ENCODE results near the gene MLLT6.
"Not testable (repeated sequence)": the region's sequence is repeated elsewhere in the genome, so short reads cannot be mapped to it uniquely, and the experiment has no call there.

Gene MLLT6

GRCh38 chr17:38721802-38722201 lies 16.7 kb downstream of the MLLT6 start:
- DNase-seq (ENCODE audit: low read depth), result no peak
- TF ChIP-seq CTCF (IDR thresholded peaks at IDR 0.05; ENCODE audit: control insufficient read depth, extremely low read depth, insufficient read depth), result no peak
- no peak overlapping the region for H3K4me3 ChIP-seq (ENCODE audit: low read depth, low read length)

DNA sequence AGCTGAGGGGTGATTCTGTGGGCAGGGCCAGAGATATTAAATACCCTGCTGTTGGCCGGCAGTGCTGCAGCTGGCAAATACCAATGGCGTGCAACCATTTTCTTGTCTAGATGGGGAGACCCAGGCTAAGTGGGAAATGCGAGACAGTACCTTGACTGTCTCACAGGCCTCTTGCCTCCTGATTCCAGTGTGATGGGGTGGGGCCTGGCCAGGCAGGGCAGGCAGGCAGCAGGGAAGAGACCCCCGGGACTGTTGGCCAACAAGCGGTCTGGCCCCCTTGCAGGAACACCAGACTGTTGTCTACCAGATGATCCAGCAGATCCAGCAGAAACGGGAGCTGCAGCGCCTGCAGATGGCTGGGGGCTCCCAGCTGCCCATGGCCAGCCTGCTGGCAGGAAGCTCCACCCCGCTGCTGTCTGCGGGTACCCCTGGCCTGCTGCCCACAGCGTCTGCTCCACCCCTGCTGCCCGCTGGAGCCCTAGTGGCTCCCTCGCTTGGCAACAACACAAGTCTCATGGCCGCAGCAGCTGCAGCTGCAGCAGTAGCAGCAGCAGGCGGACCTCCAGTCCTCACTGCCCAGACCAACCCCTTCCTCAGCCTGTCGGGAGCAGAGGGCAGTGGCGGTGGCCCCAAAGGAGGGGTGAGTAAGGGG lies 19.4 kb downstream of the MLLT6 start:
- DNase-seq (ENCODE audit: low read depth), result no peak
- H3K4me3 ChIP-seq (ENCODE audit: low read depth, low read length), result no peak overlapping the region
- no peak for TF ChIP-seq CTCF (IDR thresholded peaks at IDR 0.05; ENCODE audit: control insufficient read depth, extremely low read depth, insufficient read depth)

DNA sequence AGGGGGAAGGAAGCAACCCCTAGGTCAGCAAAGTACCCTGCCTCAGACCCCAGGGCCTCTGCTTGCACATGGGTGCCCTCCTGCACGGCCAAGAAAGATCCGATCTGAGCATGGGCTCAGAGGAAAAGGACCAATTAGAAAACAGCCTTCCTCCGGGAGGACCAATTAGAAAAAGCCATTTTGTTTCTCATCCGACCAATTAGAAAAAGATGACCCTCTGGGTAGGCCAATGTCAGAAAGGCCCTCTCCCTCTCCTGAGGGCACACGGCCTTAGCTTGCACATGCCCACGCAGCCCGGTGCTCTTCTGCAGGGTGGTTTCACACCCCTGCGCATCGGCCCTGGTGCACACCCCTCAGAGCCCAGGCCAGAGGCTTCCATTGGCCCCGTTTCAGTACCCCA lies 20.0 kb downstream of the MLLT6 start:
- DNase-seq (ENCODE audit: low read depth), result no peak
- no peak for TF ChIP-seq CTCF (IDR thresholded peaks at IDR 0.05; ENCODE audit: control insufficient read depth, extremely low read depth, insufficient read depth)
- no peak overlapping the region for H3K4me3 ChIP-seq (ENCODE audit: low read depth, low read length)

DNA sequence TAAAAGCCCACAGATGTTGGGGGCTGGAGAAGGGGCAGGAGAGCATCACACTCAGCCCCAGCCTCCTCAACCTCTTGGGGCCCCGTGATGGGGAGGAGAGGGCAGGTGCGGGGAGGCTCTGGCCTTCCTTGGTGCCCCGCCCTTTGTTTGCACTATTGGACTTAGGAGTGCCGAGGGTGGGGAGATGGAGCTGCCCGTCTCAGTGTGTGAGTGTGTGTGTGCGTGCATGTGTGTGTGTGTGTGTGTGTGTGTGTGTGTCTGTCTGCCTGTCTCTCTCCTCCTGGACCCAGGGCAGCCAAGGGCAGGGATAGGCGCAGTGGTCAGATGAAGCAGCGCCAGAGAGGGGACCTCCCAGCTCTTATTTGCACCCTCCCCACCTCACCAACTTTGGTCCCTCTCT lies 21.1 kb downstream of the MLLT6 start:
- not testable (repeated sequence) for H3K4me3 ChIP-seq (ENCODE audit: low read depth, low read length); DNase-seq (ENCODE audit: low read depth)

- H3K4me3 ChIP-seq (ENCODE audit: low read depth, low read length), result no peak overlapping the region
- no peak for TF ChIP-seq CTCF (IDR thresholded peaks at IDR 0.05; ENCODE audit: control insufficient read depth, extremely low read depth, insufficient read depth)
- DNase-seq (ENCODE audit: low read depth), result no peak
Observed at GRCh38 chr17:38727736-38728135, 22.7 kb downstream of the MLLT6 start.

- DNase-seq (ENCODE audit: low read depth), result no peak
- H3K4me3 ChIP-seq (ENCODE audit: low read depth, low read length), result no peak overlapping the region
- no peak for TF ChIP-seq CTCF (IDR thresholded peaks at IDR 0.05; ENCODE audit: control insufficient read depth, extremely low read depth, insufficient read depth)
Observed at GRCh38 chr17:38728290-38728831, 23.3 kb downstream of the MLLT6 start.

- TF ChIP-seq CTCF (IDR thresholded peaks at IDR 0.05; ENCODE audit: control insufficient read depth, extremely low read depth, insufficient read depth), result no peak
- no peak for DNase-seq (ENCODE audit: low read depth)
- H3K4me3 ChIP-seq (ENCODE audit: low read depth, low read length), result peak overlapping the region; percentile 52
Observed at GRCh38 chr17:38729368-38729885, 24.4 kb downstream of the MLLT6 start.
